ENCODE data around the gene MEIOSIN.
A peak's percentile ranks its signal among the peaks of the same experiment; 100 is the strongest.
"Not testable (repeated sequence)": the region's sequence is repeated elsewhere in the genome, so short reads cannot be mapped to it uniquely, and the experiment has no call there.

MEIOSIN gene

GRCh38 chr19:45717131-45717982 lies 15.9 kb upstream of the MEIOSIN start:
- 0 out of 2 replicates have a peak, but pooled peaks have one; percentile 2 for TF ChIP-seq CTCF (IDR thresholded peaks at IDR 0.05; ENCODE audit: low read depth, low read length)
- DNase-seq, result peak; percentile 99
- Histone ChIP-seq H3K36me3 (peaks cover 23% of the 10 kb centered on the region), H3K27me3 (ENCODE audit: insufficient read depth, low read depth, severe bottlenecking) (no peaks in the 10 kb centered on the region), H3K4me3 (ENCODE audit: low read depth, low read length) (peak overlapping the region; percentile 95), H3K9me3 (ENCODE audit: severe bottlenecking) (no peaks in the 10 kb centered on the region), H3K27ac (peak overlapping the region; percentile 77)

DNA sequence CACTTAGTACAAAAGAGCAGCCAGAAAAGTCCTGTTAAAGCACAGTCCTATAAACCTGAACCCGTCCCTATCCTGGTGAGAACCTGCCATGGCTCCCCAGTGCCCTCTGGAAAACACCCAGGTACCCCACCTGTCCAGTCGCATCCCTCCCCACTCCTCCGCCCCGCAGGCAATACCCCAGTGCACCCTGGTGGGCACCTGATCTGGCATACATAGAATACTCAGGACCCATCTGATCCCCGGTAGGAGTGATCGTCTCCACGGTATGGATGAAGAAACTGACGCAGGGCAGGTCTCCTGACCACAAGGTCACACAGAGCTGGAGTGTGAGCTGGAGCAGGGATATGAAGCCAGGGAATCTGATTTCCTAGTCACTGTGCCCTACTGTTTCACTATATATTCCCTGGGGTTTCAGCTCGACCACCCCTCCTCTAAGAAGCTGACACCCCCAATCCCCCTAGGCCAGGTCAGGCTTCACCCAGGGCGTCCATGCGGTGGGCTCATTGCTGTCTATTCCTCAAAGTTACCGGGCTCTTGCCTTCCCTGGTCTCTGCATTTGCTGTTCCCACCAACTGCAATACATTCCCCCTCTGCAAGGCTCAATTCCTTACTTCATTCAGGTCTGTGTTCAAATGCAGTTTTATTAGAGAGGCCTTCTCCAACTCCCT lies 15.1 kb upstream of the MEIOSIN start:
- no peak for DNase-seq
- H3K27me3 ChIP-seq (ENCODE audit: insufficient read depth, low read depth, severe bottlenecking), result no peaks in the 10 kb centered on the region
- no peak for TF ChIP-seq CTCF (IDR thresholded peaks at IDR 0.05; ENCODE audit: low read depth, low read length)
- no peaks in the 10 kb centered on the region for H3K9me3 ChIP-seq (ENCODE audit: severe bottlenecking)
- H3K36me3 ChIP-seq, result peaks cover 19% of the 10 kb centered on the region
- peak overlapping the region; percentile 95 for H3K4me3 ChIP-seq (ENCODE audit: low read depth, low read length)
- peak overlapping the region; percentile 77 for H3K27ac ChIP-seq

- H3K27ac ChIP-seq; DNase-seq; H3K4me3 ChIP-seq (ENCODE audit: low read depth, low read length); H3K9me3 ChIP-seq (ENCODE audit: severe bottlenecking); H3K27me3 ChIP-seq (ENCODE audit: insufficient read depth, low read depth, severe bottlenecking): not testable (repeated sequence)
- H3K36me3 ChIP-seq, result peaks cover 25% of the 10 kb centered on the region
These were observed 13.2 kb upstream of the MEIOSIN start for GRCh38 chr19:45720065-45720464.

DNA sequence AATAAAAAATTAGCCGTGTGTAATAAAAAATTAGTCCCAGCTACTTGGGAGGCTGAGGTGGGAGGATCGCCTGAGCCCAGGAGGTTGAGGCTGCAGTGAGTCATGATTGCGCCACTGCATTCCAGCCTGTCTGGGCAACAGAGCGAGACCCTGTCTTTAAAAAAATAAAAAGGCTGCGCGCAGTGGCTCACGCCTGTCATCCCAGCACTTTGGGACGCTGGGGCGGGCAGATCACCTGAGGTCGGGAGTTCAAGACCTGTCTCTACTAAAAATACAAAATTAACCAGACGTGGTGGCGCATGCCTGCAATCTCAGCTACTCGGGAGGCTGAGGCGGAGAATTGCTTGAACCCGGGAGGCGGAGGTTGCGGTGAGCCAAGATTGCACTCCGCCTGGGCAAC lies 4.6 kb upstream of the MEIOSIN start:
- not testable (repeated sequence) for H3K4me3 ChIP-seq (ENCODE audit: low read depth, low read length); H3K27me3 ChIP-seq (ENCODE audit: insufficient read depth, low read depth, severe bottlenecking); H3K9me3 ChIP-seq (ENCODE audit: severe bottlenecking); H3K36me3 ChIP-seq; DNase-seq; H3K27ac ChIP-seq

GRCh38 chr19:45729800-45730290 lies 3.4 kb upstream of the MEIOSIN start:
- TF ChIP-seq CTCF (IDR thresholded peaks at IDR 0.05; ENCODE audit: low read depth, low read length), result no peak
- peak overlapping the region; percentile 61 for H3K4me3 ChIP-seq (ENCODE audit: low read depth, low read length)
- no peak overlapping the region; the same call in 1 of the 2 replicates for H3K27ac ChIP-seq
- H3K9me3 ChIP-seq (ENCODE audit: severe bottlenecking), result peaks cover 2% of the 10 kb centered on the region
- no peak for DNase-seq
- H3K36me3 ChIP-seq, result no peaks in the 10 kb centered on the region
- H3K27me3 ChIP-seq (ENCODE audit: insufficient read depth, low read depth, severe bottlenecking), result no peaks in the 10 kb centered on the region

DNA sequence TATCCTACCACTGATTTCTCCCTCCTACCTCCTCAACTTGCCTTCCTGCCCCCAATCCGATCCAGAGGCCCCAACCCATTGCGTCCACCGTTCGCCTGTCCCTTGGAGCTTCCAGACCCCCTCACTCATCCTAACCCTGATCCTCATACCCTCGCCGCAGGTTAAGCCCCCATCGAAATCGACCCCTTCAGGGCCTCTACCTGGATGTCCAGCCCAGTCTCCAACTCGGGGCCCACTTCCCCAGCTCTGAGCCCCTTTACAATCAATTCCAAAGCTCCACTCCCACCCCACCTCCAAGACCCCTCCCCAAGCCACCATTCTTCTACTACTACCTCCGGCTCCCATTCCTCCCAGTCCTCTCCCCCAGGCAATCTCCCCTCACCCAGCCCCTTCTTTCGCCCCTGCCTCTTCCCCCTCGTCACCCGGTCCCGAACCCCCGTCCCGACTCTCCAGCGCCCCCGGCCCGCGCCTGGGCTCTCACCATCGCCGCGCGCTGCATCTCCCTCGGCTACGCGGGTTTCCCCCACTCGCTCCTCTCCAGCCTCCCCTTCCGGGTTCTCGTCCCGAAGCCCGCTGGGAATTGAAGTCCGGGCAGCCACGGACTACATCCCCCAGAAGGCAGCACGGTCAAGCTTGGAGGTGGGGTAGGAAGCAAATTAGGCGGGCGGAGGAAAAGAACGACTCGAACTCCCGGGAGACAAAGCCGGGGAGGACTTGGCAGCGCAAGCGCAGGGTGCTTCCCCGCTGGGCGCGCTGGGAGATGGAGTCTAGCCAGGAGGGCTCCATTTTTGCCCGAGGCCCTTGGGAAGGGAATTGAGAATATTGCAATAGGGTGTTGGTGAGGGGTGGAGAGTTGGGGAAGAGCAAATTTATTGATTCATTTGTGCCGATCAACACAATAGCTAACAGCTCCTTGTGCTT lies 2.6 kb upstream of the MEIOSIN start, which contains the start of gene FBXO46:
Gene FBXO46 (minus strand): TSS at position 529 of the 921 bp plus-strand sequence. CDS start 17,401 bp downstream, outside the sequence.
- H3K27me3 ChIP-seq (ENCODE audit: insufficient read depth, low read depth, severe bottlenecking), result no peaks in the 10 kb centered on the region
- peaks cover 2% of the 10 kb centered on the region for H3K9me3 ChIP-seq (ENCODE audit: severe bottlenecking)
- peak within 1 kb of the TSS; percentile 58 for H3K27ac ChIP-seq
- peak; percentile 98 for DNase-seq
- no peak for TF ChIP-seq CTCF (IDR thresholded peaks at IDR 0.05; ENCODE audit: low read depth, low read length)
- no peaks in the 10 kb centered on the region for H3K36me3 ChIP-seq
- H3K4me3 ChIP-seq (ENCODE audit: low read depth, low read length), result peak within 1 kb of the TSS; percentile 61
